H7 (cell line): ENCODE results near the gene G6PD. TPM values are rescaled to one million over a fixed set of nuclear protein-coding genes. Genes with fewer than 3 reads are reported as not detected.

Experiments
- DNase-seq: peaks from one replicate; pipeline ENCODE4 v3.0.0; 2012
- H3K27me3 ChIP-seq: 2 replicates; pipeline ENCODE4 v1.6.0; 2011; ENCODE audit warnings: mild to moderate bottlenecking, low read length; ENCODE audit not compliant: control insufficient read depth, insufficient read depth
- H3K36me3 ChIP-seq: replicated peaks from 2 replicates; pipeline ENCODE4 v1.5.1; 2011; ENCODE audit warnings: low read length; ENCODE audit not compliant: control insufficient read depth, insufficient read depth
- H3K4me3 ChIP-seq: 2 replicates; pipeline ENCODE4 v1.5.1; 2011; ENCODE audit warnings: low read depth, mild to moderate bottlenecking, control low read depth, low read length, moderate library complexity; ENCODE audit not compliant: insufficient read depth
- total RNA-seq: library from RNA; depleted of rRNA; stranded (reverse); fragments of >200 nt; shearing (Covaris generic); gene quantifications from 2 replicates; pipeline ENCODE4 v1.2.3, GENCODE V29; 2014

G6PD gene
- total RNA-seq, 1 experiment from 2014 or later: 58.0 TPM

- peak; percentile 61 for DNase-seq
- Histone ChIP-seq H3K27me3 (no peaks in the 10 kb centered on the region), H3K4me3 (peak overlapping the region; percentile 45), H3K36me3 (0 out of 2 replicates have a peak, but pooled peaks cover 1% of the 10 kb centered on the region)
Measured at GRCh38 chrX:154490021-154490413, 56.6 kb downstream of the G6PD start.

DNA sequence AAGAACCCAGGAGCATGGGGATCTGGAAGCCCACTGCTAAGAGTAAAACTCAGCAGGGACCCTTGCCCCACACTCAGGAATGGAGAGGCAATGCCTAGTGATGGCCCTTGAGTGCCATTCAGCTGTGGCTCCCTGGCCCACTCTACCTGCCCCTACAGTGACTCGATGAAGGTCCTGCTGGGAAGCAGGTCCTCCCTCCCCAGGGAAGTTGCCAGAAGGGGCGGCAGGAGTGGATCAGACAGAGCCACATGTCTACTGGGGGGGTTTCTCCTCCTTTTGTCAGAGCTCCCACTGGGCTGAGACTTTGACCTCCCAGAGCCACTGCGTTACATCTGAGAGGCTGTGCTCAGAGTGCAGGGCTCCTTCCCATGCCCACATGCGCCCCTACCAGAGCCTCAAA is 57.5 kb downstream of the G6PD start:
- no peak for DNase-seq
- Histone ChIP-seq H3K27me3 (no peaks in the 10 kb centered on the region), H3K4me3 (no peak overlapping the region), H3K36me3 (peaks cover 2% of the 10 kb centered on the region; the same call in 1 of the 2 replicates)

- peak; percentile 29 for DNase-seq
- Histone ChIP-seq H3K27me3 (no peaks in the 10 kb centered on the region), H3K4me3 (no peak overlapping the region), H3K36me3 (peaks cover 2% of the 10 kb centered on the region; the same call in 1 of the 2 replicates)
Measured at GRCh38 chrX:154488336-154489075, 58.1 kb downstream of the G6PD start.

- no peaks in the 10 kb centered on the region for H3K27me3 ChIP-seq
- peaks cover 2% of the 10 kb centered on the region; the same call in 1 of the 2 replicates for H3K36me3 ChIP-seq
- no peak overlapping the region for H3K4me3 ChIP-seq
- peak; percentile 30 for DNase-seq
Measured at GRCh38 chrX:154487518-154488290, 58.9 kb downstream of the G6PD start.

GRCh38 chrX:154486396-154487207 is 60.0 kb downstream of the G6PD start, which contains the start of gene UBL4A:
TSS of gene UBL4A (minus strand) at chrX:154486615. CDS start at chrX:154486584, 31 bp downstream.
- Histone ChIP-seq H3K27me3 (no peaks in the 10 kb centered on the region), H3K4me3 (peak within 1 kb of the TSS; percentile 66), H3K36me3 (peaks cover 2% of the 10 kb centered on the region; the same call in 1 of the 2 replicates)
- peak; percentile 93 for DNase-seq

- DNase-seq: peak; percentile 74
- H3K36me3 ChIP-seq: peaks cover 2% of the 10 kb centered on the region; the same call in 1 of the 2 replicates
- peak overlapping the region; percentile 66 for H3K4me3 ChIP-seq
- no peaks in the 10 kb centered on the region for H3K27me3 ChIP-seq
Measured at GRCh38 chrX:154486052-154486395, 60.6 kb downstream of the G6PD start.

GRCh38 chrX:154485150-154486051 is 61.2 kb downstream of the G6PD start:
- H3K27me3 ChIP-seq: no peaks in the 10 kb centered on the region
- peaks cover 2% of the 10 kb centered on the region; the same call in 1 of the 2 replicates for H3K36me3 ChIP-seq
- H3K4me3 ChIP-seq: peak overlapping the region; percentile 66
- DNase-seq: no peak

GRCh38 chrX:154484255-154485149 is 62.1 kb downstream of the G6PD start:
- DNase-seq: no peak
- H3K27me3 ChIP-seq: no peaks in the 10 kb centered on the region

GRCh38 chrX:154483325-154483724 is 63.3 kb downstream of the G6PD start:
- Histone ChIP-seq H3K36me3 (peaks cover 2% of the 10 kb centered on the region; the same call in 1 of the 2 replicates), H3K27me3 (no peaks in the 10 kb centered on the region), H3K4me3 (no peak overlapping the region)
- DNase-seq: no peak

More at GRCh38 chrX:154484255-154485149, 62.1 kb downstream of the G6PD start:
- H3K36me3 ChIP-seq: peaks cover 2% of the 10 kb centered on the region; the same call in 1 of the 2 replicates
- H3K4me3 ChIP-seq: no peak overlapping the region

DNA sequence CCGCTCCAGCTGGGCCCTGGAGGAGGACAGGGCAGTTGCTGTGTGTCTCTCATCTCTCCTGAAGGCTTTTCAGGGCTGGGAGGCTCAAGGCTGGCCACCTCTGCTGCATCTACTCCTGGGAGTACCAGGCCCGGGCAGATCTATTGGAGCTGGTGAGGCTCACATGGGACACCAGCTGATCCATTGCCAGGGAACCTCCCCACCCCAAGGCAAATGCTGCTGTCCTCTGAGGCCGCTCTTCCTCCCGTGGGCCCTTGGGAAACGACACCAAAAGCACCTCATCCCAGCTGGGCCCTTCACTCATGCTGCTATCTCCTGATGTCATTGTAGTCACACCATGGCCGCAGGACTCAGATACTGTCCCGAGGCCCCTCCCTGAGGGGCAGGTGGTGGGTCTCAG is 63.9 kb downstream of the G6PD start:
- Histone ChIP-seq H3K36me3 (peaks cover 2% of the 10 kb centered on the region; the same call in 1 of the 2 replicates), H3K27me3 (no peaks in the 10 kb centered on the region), H3K4me3 (no peak overlapping the region)
- DNase-seq: no peak

DNA sequence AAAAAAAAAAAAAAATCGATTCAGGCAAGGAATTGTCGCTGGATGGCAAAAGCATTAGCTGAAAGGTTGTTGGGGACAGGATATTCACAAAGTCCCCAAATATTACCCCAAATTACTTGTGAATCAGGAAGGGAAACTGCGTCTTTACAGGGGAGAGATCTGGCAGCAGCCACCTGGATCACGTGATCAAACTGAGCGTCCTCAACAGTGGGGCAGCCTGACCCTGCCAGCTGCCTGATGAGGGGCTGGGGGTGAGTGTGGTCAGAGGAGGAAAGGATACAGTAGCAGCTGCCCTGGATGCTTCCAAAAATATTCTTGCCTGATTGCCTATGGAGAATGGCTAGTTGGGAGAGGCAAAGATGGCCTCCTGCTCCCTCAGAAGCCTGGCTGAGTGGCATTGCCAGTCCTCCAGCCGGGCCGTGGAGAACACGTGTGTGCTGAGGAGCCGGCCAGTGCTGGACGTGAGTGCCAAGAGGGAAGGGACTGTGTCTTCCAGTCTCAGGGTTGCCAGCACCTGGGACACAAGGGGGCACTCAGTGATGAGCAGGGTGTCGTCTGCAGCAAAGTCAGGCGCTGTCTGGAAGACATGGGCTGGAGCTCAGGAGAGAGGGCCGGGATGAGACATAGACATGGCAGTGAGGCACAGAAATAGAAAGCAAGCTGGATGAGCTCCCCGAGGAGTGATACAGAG is 64.6 kb downstream of the G6PD start:
- DNase-seq: no peak
- H3K4me3 ChIP-seq: no peak overlapping the region
- H3K27me3 ChIP-seq: no peaks in the 10 kb centered on the region
- peaks cover 2% of the 10 kb centered on the region; the same call in 1 of the 2 replicates for H3K36me3 ChIP-seq
